Liver (tissue), 9 donors: Measurements from ENCODE around the gene RFPL2. TPM values are rescaled to one million over a fixed set of nuclear protein-coding genes. Genes with fewer than 3 reads are reported as not detected.

ENCODE experiments used
- DNase-seq: peaks from one replicate; pipeline ENCODE4 v3.0.0-alpha.2; 2017; ENCODE audit warnings: low spot score
- H3K27ac ChIP-seq, 2 donors: one replicate each; pipeline ENCODE4 v1.7.0; 2013; ENCODE audit warnings: inconsistent platforms in 2 of 2, low read length in 2 of 2, control low read depth in 1 of 2, low read depth in 1 of 2, mild to moderate bottlenecking in 1 of 2
- H3K27me3 ChIP-seq, 4 donors: one replicate each; pipeline versions ENCODE4 v1.6.1 to v1.7.0; 2013; ENCODE audit warnings: low read length in 3 of 4, inconsistent platforms in 1 of 4, mild to moderate bottlenecking in 1 of 4, moderate library complexity in 1 of 4; ENCODE audit not compliant: control insufficient read depth in 4 of 4, insufficient read depth in 4 of 4
- H3K36me3 ChIP-seq, 4 donors: one replicate each; pipeline versions ENCODE4 v1.6.1 to v1.7.0; 2013; ENCODE audit warnings: low read length in 3 of 4, mild to moderate bottlenecking in 3 of 4, low read depth in 1 of 4, moderate library complexity in 1 of 4; ENCODE audit not compliant: control insufficient read depth in 4 of 4, insufficient read depth in 3 of 4
- H3K4me1 ChIP-seq, 4 donors: one replicate each; pipeline versions ENCODE4 v1.6.1 to v1.7.0; 2013; ENCODE audit warnings: low read length in 3 of 4, mild to moderate bottlenecking in 3 of 4, moderate library complexity in 1 of 4; ENCODE audit not compliant: control insufficient read depth in 4 of 4, insufficient read depth in 4 of 4
- H3K4me3 ChIP-seq, 3 donors: one replicate each; pipeline versions ENCODE4 v1.6.1 to v1.7.0; 2013; ENCODE audit warnings: low read length in 3 of 3, control low read depth in 1 of 3, low read depth in 1 of 3, mild to moderate bottlenecking in 1 of 3
- H3K9ac ChIP-seq, 2 donors: one replicate each; pipeline ENCODE4 v1.7.0; 2013; ENCODE audit warnings: low read length in 2 of 2, mild to moderate bottlenecking in 2 of 2, moderate library complexity in 2 of 2, control low read depth in 1 of 2, low read depth in 1 of 2
- H3K9me3 ChIP-seq, 4 donors: one replicate each; pipeline versions ENCODE4 v1.6.1 to v1.7.0; 2013; ENCODE audit warnings: low read length in 3 of 4; ENCODE audit not compliant: control insufficient read depth in 4 of 4
- ATF3 ChIP-seq: IDR thresholded peaks from 2 replicates; pipeline ENCODE4 v1.6.1; 2016; ENCODE audit warnings: antibody characterized with exemption
- CTCF ChIP-seq: fragments of 150-350 bp; IDR thresholded peaks from 2 replicates; pipeline ENCODE4 v1.5.1; 2017; ENCODE audit warnings: improper control_type of control experiment, low read depth, low read length; ENCODE audit not compliant: missing input control
- EGR1 ChIP-seq, 2 donors: IDR thresholded peaks; 2 replicates each; pipeline ENCODE4 v1.6.1; 2016 to 2018; ENCODE audit warnings: antibody characterized with exemption in 2 of 2, low read depth in 2 of 2
- FOXA1 ChIP-seq: IDR thresholded peaks from 2 replicates; pipeline ENCODE4 v1.6.1; 2016; ENCODE audit warnings: antibody characterized with exemption
- FOXA2 ChIP-seq: IDR thresholded peaks from 2 replicates; pipeline ENCODE4 v1.6.1; 2016; ENCODE audit warnings: antibody characterized with exemption
- GABPA ChIP-seq, 2 donors: IDR thresholded peaks in 1 of 2; conservative IDR thresholded peaks in 1 of 2; 2 replicates each; pipeline ENCODE4 v1.6.1; 2016; ENCODE audit warnings: antibody characterized with exemption in 2 of 2, mild to moderate bottlenecking in 1 of 2, moderate library complexity in 1 of 2
- HNF4G ChIP-seq: IDR thresholded peaks from 2 replicates; pipeline ENCODE4 v1.6.1; 2016; ENCODE audit warnings: antibody characterized with exemption
- JUND ChIP-seq, 2 donors: IDR thresholded peaks; 2 replicates each; pipeline ENCODE4 v1.6.1; 2016; ENCODE audit warnings: antibody characterized with exemption in 2 of 2
- MAX ChIP-seq: IDR thresholded peaks from 2 replicates; pipeline ENCODE4 v1.6.1; 2016; ENCODE audit warnings: antibody characterized with exemption
- NR2F2 ChIP-seq: IDR thresholded peaks from 2 replicates; pipeline ENCODE4 v1.6.1; 2016; ENCODE audit warnings: antibody characterized with exemption
- RAD21 ChIP-seq, 2 donors: IDR thresholded peaks; 2 replicates each; pipeline ENCODE4 v1.6.1; 2016; ENCODE audit warnings: antibody characterized with exemption in 2 of 2, mild to moderate bottlenecking in 2 of 2
- REST ChIP-seq: IDR thresholded peaks from 2 replicates; pipeline ENCODE4 v1.6.1; 2016; ENCODE audit warnings: antibody characterized with exemption, mild to moderate bottlenecking
- RXRA ChIP-seq, 2 donors: IDR thresholded peaks; 2 replicates each; pipeline ENCODE4 v1.6.1; 2017 to 2018; ENCODE audit warnings: antibody characterized with exemption in 2 of 2, mild to moderate bottlenecking in 1 of 2
- SP1 ChIP-seq: IDR thresholded peaks from 2 replicates; pipeline ENCODE4 v1.6.1; 2018; ENCODE audit warnings: antibody characterized with exemption, mild to moderate bottlenecking
- TAF1 ChIP-seq: conservative IDR thresholded peaks from 2 replicates; pipeline ENCODE4 v1.6.1; 2016; ENCODE audit warnings: antibody characterized with exemption, mild to moderate bottlenecking
- YY1 ChIP-seq: IDR thresholded peaks from 2 replicates; pipeline ENCODE4 v1.6.1; 2016; ENCODE audit warnings: antibody characterized with exemption, mild to moderate bottlenecking
- ZBTB33 ChIP-seq: IDR thresholded peaks from 2 replicates; pipeline ENCODE4 v1.6.1; 2016; ENCODE audit warnings: antibody characterized with exemption
- WGBS: extraction: QIAGEN DNeasy Blood & Tissue Kit; methylation state at CpG from one replicate; pipeline ENCODE4 v1.1.7; 2013; 5-methylcytosine and 5-hydroxymethylcytosine counted together
- polyA plus RNA-seq, 2 donors: library from polyadenylated mRNA; stranded (reverse) in 1 of 2; unstranded in 1 of 2; fragments of 200-250 nt in 1 of 2; fragments of >200 nt in 1 of 2; fragmentation: Nextera tagmentation in 1 of 2; extraction: Ambion mirVana in 1 of 2; gene quantifications; one replicate each; pipeline versions ENCODE4 v1.2.1 to v1.2.3, GENCODE V29; 2013 to 2015
- total RNA-seq, 2 donors: library from RNA; depleted of rRNA; stranded (reverse); fragments of >200 nt; gene quantifications; one replicate each; pipeline ENCODE4 v1.2.3, GENCODE V29; 2014
- donor health status: healthy.
- donor health status: healthy.
- donor health status: healthy.
- donor health status: healthy.
- donor health status: healthy.

Gene RFPL2
- total and polyA plus RNA-seq, 4 donors: under 0.01 to 0.98 (median 0.07) TPM; not detected in 1

- H3K27ac ChIP-seq: no peak overlapping the region
- H3K9ac ChIP-seq: no peak overlapping the region
- H3K4me3 ChIP-seq: no peak overlapping the region
- WGBS: 92% methylated on average over 4 of the region's 4 CpGs
- H3K9me3 ChIP-seq: no peaks in the 10 kb centered on the region
- H3K27me3 ChIP-seq: no peaks in the 10 kb centered on the region
- peaks cover under 1 to 17% (median 8%) of the 10 kb centered on the region in 4 donors for H3K4me1 ChIP-seq
- TF ChIP-seq REST (no peak), NR2F2 (no peak), HNF4G (no peak), EGR1 (IDR thresholded peaks at IDR 0.05; ENCODE audit: low read depth in 2 of 2) (no peak), YY1 (no peak), ATF3 (no peak), RXRA (IDR thresholded peaks at IDR 0.05) (no peak), ZBTB33 (no peak), MAX (no peak), FOXA2 (no peak), RAD21 (IDR thresholded peaks at IDR 0.05) (no peak), CTCF (no peak), SP1 (no peak), GABPA (IDR thresholded peaks at IDR 0.05 in 1 of 2, conservative IDR thresholded peaks at IDR 0.05 in 1 of 2) (no peak), TAF1 (no peak), FOXA1 (no peak), JUND (IDR thresholded peaks at IDR 0.05) (no peak)
- no peak for DNase-seq
- no peaks in the 10 kb centered on the region for H3K36me3 ChIP-seq
Observed at GRCh38 chr22:32207971-32208480, 3.2 kb upstream of the RFPL2 start.
